Activated CD8-positive, alpha-beta T cell treated with anti-CD3 and anti-CD28 coated beads for 36 hours (primary cell): ENCODE results near the gene THBD. TPM values are rescaled to one million over a fixed set of nuclear protein-coding genes. Genes with fewer than 3 reads are reported as not detected.

Experiments
- ATAC-seq: fragments of 200-7000 bp; cut with Tn5 transposase; one replicate; pipeline ENCODE4 v1.10.0; 2021; ENCODE audit warnings: mild to moderate bottlenecking, moderate library complexity
- CTCF ChIA-PET: fragments of 350-600 bp; sonication (Branson Sonifier 250); formaldehyde crosslinking; loops from one replicate; lab custom pipeline; 2021; ENCODE audit warnings: antibody characterized with exemption; lab: Charles Lee
- POLR2A ChIA-PET: fragments of 350-600 bp; sonication (Branson Sonifier 250); formaldehyde crosslinking; loops from one replicate; lab custom pipeline; 2021; ENCODE audit warnings: antibody characterized with exemption; lab: Charles Lee
- DNase-seq: peaks from one replicate; pipeline ENCODE4 v3.0.0-alpha.2; 2020
- H3K27ac Mint-ChIP-seq: one replicate; pipeline ENCODE4 v1.8.0; 2021; ENCODE audit warnings: mild to moderate bottlenecking, mixed read lengths
- H3K27me3 Mint-ChIP-seq: one replicate; pipeline ENCODE4 v1.8.0; 2021; ENCODE audit warnings: mixed read lengths
- H3K36me3 Mint-ChIP-seq: one replicate; pipeline ENCODE4 v1.8.0; 2021; ENCODE audit warnings: low read depth, mixed read lengths
- H3K4me1 Mint-ChIP-seq: one replicate; pipeline ENCODE4 v1.8.0; 2021; ENCODE audit warnings: low read depth, mixed read lengths
- H3K4me3 Mint-ChIP-seq: one replicate; pipeline ENCODE4 v1.8.0; 2021; ENCODE audit warnings: mild to moderate bottlenecking, moderate library complexity, mixed read lengths
- H3K9me3 Mint-ChIP-seq: one replicate; pipeline ENCODE4 v1.8.0; 2021; ENCODE audit warnings: mixed read lengths
- CTCF ChIP-seq: fragments of 200-600 bp; IDR thresholded peaks from one replicate; pipeline ENCODE4 v1.8.0; 2022; ENCODE audit warnings: antibody characterized with exemption, mild to moderate bottlenecking
- intact Hi-C: fragments of 100-400 bp; cut with micrococcal nuclease; formaldehyde crosslinking; loops from one replicate; pipeline ENCODE4 v1.10.0; 2022
- total RNA-seq, 2 experiments: library from RNA; stranded (reverse); gene quantifications; one replicate each; pipeline ENCODE4 v1.2.3, GENCODE V29; 2021

Gene THBD
- total RNA-seq, 2 experiments from 2014 or later = not detected

- intact Hi-C loops = no loop called here
- no peak for ATAC-seq
- Mint-ChIP-seq H3K27ac (no peak overlapping the region), H3K27me3 (no peaks in the 10 kb centered on the region), H3K9me3 (no peaks in the 10 kb centered on the region), H3K36me3 (no peaks in the 10 kb centered on the region), H3K4me3 (no peak overlapping the region), H3K4me1 (peaks cover 6% of the 10 kb centered on the region)
- ChIA-PET POLR2A (no interaction called here), CTCF (no interaction called here)
- DNase-seq = no peak
- TF ChIP-seq CTCF = no peak
Observed at GRCh38 chr20:23084282-23084844, 34.9 kb upstream of the THBD start.

GRCh38 chr20:23083553-23084220 lies 34.2 kb upstream of the THBD start:
- no peaks in the 10 kb centered on the region for H3K9me3 Mint-ChIP-seq
- ATAC-seq (no peak), DNase-seq (no peak)
- H3K27me3 Mint-ChIP-seq = no peaks in the 10 kb centered on the region
- H3K4me1 Mint-ChIP-seq = peaks cover 6% of the 10 kb centered on the region
- H3K27ac Mint-ChIP-seq = no peak overlapping the region
- H3K36me3 Mint-ChIP-seq = no peaks in the 10 kb centered on the region
- TF ChIP-seq CTCF = no peak
- intact Hi-C loops = no loop called here
- CTCF ChIA-PET = no interaction called here
- POLR2A ChIA-PET = no interaction called here
- H3K4me3 Mint-ChIP-seq = no peak overlapping the region

- ATAC-seq = no peak
Observed at GRCh38 chr20:23082846-23083552, 33.5 kb upstream of the THBD start.

DNA sequence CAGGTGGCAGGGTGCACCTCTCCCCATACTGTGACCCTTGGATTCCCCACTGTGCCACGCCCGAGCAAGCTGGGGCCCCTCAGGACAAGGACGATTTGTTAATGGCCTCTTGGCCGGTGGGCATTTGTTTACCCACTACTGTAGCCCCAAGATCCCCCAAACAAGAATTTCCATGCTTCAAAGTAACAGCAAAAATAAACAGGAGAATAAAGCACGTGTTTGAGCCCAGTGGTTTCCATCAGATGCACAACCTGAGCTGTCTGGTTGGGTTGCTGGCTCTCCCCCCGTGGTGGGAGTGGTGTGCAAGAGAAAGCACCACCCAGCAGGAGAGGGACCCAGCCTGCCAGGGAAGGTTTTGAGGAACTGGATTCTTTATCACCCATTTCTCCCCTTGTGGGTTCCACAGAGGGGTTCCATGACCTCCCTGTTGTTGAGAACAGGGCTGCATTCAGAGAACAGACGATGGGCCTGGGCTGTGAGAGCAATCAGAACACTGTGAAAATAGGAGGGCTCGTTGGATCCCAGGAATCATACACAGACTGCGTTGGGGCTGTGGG lies 31.9 kb upstream of the THBD start:
- DNase-seq = no peak
- ATAC-seq = no peak
- ChIA-PET CTCF (no interaction called here), POLR2A (no interaction called here)
- no peaks in the 10 kb centered on the region for H3K36me3 Mint-ChIP-seq
- no peak overlapping the region for H3K4me3 Mint-ChIP-seq
- H3K27ac Mint-ChIP-seq = no peak overlapping the region
- H3K9me3 Mint-ChIP-seq = no peaks in the 10 kb centered on the region
- no peaks in the 10 kb centered on the region for H3K27me3 Mint-ChIP-seq
- H3K4me1 Mint-ChIP-seq = peaks cover 1% of the 10 kb centered on the region
- TF ChIP-seq CTCF = no peak
- intact Hi-C loops = no loop called here

More at GRCh38 chr20:23082846-23083552, 33.5 kb upstream of the THBD start:
- TF ChIP-seq CTCF = no peak
- Mint-ChIP-seq H3K36me3 (no peaks in the 10 kb centered on the region), H3K27ac (no peak overlapping the region), H3K9me3 (no peaks in the 10 kb centered on the region), H3K27me3 (no peaks in the 10 kb centered on the region), H3K4me3 (no peak overlapping the region), H3K4me1 (peaks cover 6% of the 10 kb centered on the region)
- intact Hi-C loops = no loop called here
- ChIA-PET CTCF (interaction anchor here (0.6 kb wide), 1 partner anchor 421 kb away, joined by 3 read pairs; no protein-coding TSS in a partner anchor), POLR2A (no interaction called here)
- no peak for DNase-seq

DNA sequence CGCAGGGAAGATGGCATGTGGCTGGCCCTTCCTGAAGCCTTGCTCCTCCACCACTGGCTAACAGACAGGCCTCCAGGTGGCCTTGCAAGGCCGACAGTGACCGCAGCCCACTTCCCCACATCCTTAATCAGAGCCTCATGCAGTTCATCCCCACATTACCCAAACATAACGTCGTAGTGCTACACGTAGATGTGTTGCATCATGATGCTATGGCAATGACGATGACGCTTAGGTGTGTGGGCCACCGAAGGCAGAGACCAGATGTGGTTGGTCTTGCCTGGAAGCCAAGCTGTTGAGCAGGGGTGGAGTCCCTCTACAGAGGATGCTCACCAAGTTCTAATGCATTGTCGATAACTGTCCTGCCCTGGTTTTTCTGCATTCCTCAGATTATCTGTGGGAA lies 31.0 kb upstream of the THBD start:
- no peak for TF ChIP-seq CTCF
- Mint-ChIP-seq H3K36me3 (no peaks in the 10 kb centered on the region), H3K27me3 (no peaks in the 10 kb centered on the region), H3K4me3 (no peak overlapping the region), H3K27ac (no peak overlapping the region), H3K4me1 (no peaks in the 10 kb centered on the region), H3K9me3 (no peaks in the 10 kb centered on the region)
- CTCF ChIA-PET = no interaction called here
- intact Hi-C loops = no loop called here
- POLR2A ChIA-PET = no interaction called here
- DNase-seq = no peak
- no peak for ATAC-seq
